Lower leg skin (tissue), 3 donors: ENCODE results near the gene PRKD3.

ENCODE experiments used
- POLR2A ChIP-seq, 2 donors: fragments of 450-650 bp; IDR thresholded peaks; one replicate each; pipeline ENCODE4 v1.6.1; 2016 to 2017; ENCODE audit warnings: antibody characterized with exemption in 2 of 2, mild to moderate bottlenecking in 1 of 2, moderate library complexity in 1 of 2
- TF ChIP-seq, protein P1 (sequence below), 3 donors: fragments of 450-650 bp; IDR thresholded peaks; one replicate each; pipeline ENCODE4 v1.5.1; 2016; ENCODE audit warnings: antibody characterized with exemption in 3 of 3, mild to moderate bottlenecking in 3 of 3, moderate library complexity in 2 of 3

- TF ChIP-seq, protein P1, sequence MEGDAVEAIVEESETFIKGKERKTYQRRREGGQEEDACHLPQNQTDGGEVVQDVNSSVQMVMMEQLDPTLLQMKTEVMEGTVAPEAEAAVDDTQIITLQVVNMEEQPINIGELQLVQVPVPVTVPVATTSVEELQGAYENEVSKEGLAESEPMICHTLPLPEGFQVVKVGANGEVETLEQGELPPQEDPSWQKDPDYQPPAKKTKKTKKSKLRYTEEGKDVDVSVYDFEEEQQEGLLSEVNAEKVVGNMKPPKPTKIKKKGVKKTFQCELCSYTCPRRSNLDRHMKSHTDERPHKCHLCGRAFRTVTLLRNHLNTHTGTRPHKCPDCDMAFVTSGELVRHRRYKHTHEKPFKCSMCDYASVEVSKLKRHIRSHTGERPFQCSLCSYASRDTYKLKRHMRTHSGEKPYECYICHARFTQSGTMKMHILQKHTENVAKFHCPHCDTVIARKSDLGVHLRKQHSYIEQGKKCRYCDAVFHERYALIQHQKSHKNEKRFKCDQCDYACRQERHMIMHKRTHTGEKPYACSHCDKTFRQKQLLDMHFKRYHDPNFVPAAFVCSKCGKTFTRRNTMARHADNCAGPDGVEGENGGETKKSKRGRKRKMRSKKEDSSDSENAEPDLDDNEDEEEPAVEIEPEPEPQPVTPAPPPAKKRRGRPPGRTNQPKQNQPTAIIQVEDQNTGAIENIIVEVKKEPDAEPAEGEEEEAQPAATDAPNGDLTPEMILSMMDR (IDR thresholded peaks at IDR 0.05): no peak
- TF ChIP-seq POLR2A (IDR thresholded peaks at IDR 0.05): no peak
These were observed 24.5 kb downstream of the PRKD3 start for GRCh38 chr2:37300146-37300545.
